HG03460 (cell line): ENCODE data around the gene ZNF12.

Source experiments
- ATAC-seq: cut with Tn5 transposase; IDR thresholded peaks from one replicate; pipeline ENCODE4 v1.9.1; 2021; ENCODE audit not compliant: unreplicated experiment

ZNF12 gene

GRCh38 chr7:6647541-6647940 is 59.2 kb downstream of the ZNF12 start:
- ATAC-seq: no peak

- ATAC-seq: no peak
Measured at GRCh38 chr7:6647080-6647479, 59.7 kb downstream of the ZNF12 start.

GRCh38 chr7:6646465-6646864 is 60.3 kb downstream of the ZNF12 start:
- ATAC-seq: no peak

- ATAC-seq: no peak
Measured at GRCh38 chr7:6644728-6645127, 62.0 kb downstream of the ZNF12 start.

GRCh38 chr7:6643915-6644625 is 62.7 kb downstream of the ZNF12 start:
- ATAC-seq: no peak

- ATAC-seq: no peak
Measured at GRCh38 chr7:6642861-6643640, 63.7 kb downstream of the ZNF12 start.

GRCh38 chr7:6642239-6642839 is 64.4 kb downstream of the ZNF12 start:
- no peak for ATAC-seq

- no peak for ATAC-seq
Measured at GRCh38 chr7:6641305-6642035, 65.3 kb downstream of the ZNF12 start.

GRCh38 chr7:6640246-6640721 is 66.5 kb downstream of the ZNF12 start:
- ATAC-seq: no peak

- no peak for ATAC-seq
Measured at GRCh38 chr7:6639627-6640026, 67.1 kb downstream of the ZNF12 start.

GRCh38 chr7:6639032-6639431 is 67.7 kb downstream of the ZNF12 start:
- no peak for ATAC-seq
